Measurements from ENCODE around the gene TOM1L2.
"Not testable (repeated sequence)": the region's sequence is repeated elsewhere in the genome, so short reads cannot be mapped to it uniquely, and the experiment has no call there.

TOM1L2 gene

GRCh38 chr17:17970699-17971430 is 1.3 kb downstream of the TOM1L2 start:
- DNase-seq (ENCODE audit: low read depth), result peak; percentile 26

DNA sequence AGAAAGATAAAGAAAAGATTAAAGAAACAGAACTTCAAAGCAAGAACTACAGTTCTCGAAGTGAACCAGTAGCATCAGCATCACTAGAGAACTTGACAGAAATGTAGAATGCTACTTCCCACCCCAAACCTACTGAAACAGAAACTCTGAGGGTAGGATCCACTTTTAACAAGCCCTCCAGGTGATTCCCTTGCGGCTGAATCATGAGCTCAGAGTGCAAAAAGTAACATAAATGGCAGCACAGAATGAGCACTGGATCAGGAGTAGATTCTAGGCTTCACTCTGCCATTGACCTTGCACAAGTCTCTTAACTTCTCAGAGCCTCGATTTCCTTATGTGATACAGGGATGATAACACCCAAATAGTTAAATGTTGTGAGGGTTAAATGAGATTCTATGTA is 5.8 kb downstream of the TOM1L2 start:
- no peak for DNase-seq (ENCODE audit: low read depth)

DNA sequence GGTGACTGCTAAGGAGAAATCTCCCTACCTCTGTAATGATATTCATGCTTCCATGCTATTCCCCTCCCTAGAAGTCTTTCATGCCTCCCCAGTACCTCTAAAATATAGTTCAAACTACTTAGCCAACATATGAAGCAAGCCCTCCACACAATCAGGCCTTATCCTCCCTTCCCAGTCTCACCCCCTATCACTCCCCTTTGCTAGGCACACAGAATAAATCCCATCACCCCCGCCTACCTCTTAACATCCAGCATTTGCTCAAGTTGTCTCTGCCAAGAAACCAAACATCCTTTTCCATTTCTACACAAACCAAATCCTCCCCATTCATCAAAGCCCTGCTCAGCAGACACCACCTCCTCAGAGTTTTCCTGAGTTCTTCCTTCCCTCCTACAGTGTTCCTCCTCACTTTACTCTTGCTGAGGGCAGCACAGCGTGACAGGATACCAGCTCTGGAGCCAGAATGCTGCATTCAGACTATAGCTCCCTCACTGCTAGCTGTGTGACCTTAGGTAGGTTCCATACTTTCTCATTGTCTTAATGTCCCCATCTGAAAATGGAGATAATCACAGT is 7.0 kb downstream of the TOM1L2 start:
- no peak for DNase-seq (ENCODE audit: low read depth)

DNA sequence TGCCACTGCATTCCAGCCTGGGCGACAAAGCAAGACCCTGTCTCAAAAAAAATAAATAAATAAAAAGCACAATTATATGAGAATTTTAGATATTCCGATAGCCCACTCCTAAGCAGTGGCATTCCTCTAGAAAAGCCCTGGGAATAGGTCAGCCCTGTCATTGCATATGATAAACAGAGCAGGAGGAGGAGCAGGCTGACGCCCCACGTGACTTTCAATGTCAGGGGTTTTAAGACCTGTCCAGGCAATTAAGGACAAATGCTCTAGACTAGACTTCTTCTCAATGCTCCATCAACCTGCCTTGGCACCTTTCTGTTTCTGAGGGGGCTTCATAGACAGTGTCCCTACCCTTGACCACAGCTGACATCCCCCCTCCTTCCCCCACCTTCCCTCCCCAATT is 7.5 kb downstream of the TOM1L2 start:
- no peak for DNase-seq (ENCODE audit: low read depth)

DNA sequence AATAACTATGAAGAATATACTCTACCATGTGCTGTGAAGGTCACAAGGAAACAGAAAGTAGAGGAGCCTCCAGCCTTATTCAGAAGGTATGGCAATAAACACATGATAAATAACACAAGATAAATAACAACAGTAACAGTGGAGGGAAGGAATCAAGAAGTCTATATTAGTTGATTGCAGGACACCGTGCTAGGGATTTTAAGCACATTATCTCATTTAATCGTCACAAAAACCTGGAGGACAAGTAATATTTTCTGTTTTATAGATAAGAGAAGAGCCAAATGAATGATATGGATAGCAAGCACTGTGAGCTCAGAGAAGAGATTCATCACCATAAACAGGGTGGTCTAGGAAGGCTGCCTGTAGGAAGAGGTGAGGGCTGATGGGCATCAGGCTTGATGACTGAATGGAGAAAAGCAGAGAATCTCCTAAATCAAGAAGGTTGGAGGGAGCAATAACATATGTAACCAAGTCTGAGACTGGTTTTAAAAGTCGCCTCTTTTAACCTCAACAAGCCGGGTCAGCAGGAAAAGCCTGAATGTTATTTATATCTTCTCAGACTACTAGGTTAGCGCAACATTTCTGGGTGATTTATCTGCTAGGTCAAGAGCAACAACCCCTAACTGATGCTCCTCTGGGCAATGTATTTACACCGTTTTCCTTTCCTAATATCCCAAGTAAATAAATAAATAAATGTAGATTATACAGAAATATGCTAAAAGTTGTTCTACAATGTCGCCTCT is 8.3 kb downstream of the TOM1L2 start:
- no peak for DNase-seq (ENCODE audit: low read depth)

GRCh38 chr17:17963066-17963465 is 9.1 kb downstream of the TOM1L2 start:
- no peak for DNase-seq (ENCODE audit: low read depth)

GRCh38 chr17:17960500-17961030 is 11.6 kb downstream of the TOM1L2 start:
- DNase-seq (ENCODE audit: low read depth), result no peak

DNA sequence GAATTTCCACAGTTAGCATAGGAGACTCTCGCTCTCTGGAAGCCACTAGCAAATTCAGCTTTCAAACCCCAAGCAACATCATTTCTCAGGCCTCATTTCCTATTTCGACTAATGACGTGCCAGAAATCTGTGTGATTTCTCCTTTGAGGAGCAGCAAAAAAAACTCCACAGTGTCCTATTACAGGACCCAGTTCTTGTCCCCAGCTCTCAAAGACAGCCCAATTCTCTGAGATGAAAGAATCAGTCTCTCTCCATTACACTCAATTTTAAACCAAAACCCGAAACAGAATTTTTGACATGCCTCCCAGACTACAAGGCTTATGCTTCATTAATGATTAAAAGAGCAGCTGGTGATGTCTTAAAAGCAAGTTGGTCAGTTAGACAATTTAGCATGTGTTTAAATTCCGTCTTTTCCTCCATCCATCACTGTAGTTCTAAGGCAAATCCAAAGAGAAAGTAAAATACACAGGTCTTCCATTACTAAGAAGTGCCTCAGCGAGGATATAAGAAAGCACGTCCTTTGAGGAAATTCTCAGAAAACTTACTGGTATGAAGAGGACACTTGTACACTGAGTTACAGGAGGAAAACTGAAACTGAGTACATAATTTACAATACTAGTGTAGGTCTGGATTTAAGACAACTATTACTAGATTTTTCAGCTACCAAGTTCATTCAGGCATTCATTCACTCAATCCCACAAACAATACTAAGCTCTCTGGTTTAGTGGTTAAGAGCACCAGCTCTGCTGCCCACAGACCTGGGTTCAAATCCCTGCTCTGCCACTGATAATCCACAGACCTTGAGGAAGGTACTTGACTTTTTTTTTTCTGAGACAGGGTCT is 12.5 kb downstream of the TOM1L2 start:
- peak; percentile 65 for DNase-seq (ENCODE audit: low read depth)

GRCh38 chr17:17958982-17959381 is 13.2 kb downstream of the TOM1L2 start:
- no peak for DNase-seq (ENCODE audit: low read depth)

DNA sequence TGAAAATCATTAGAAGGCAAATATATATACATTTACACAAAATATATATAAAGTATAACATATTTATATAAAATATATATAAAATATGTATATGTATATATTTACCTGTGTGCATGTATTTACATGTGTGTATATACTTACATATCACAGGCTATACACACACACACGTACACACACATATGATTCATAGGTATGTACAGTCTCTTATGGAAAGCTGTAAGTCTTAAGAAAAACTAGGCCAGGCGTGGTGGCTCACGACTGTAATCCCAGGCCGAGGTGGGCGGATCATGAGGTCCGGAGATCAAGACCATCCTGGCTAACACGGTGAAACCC is 14.7 kb downstream of the TOM1L2 start:
- no peak for DNase-seq (ENCODE audit: low read depth)

DNA sequence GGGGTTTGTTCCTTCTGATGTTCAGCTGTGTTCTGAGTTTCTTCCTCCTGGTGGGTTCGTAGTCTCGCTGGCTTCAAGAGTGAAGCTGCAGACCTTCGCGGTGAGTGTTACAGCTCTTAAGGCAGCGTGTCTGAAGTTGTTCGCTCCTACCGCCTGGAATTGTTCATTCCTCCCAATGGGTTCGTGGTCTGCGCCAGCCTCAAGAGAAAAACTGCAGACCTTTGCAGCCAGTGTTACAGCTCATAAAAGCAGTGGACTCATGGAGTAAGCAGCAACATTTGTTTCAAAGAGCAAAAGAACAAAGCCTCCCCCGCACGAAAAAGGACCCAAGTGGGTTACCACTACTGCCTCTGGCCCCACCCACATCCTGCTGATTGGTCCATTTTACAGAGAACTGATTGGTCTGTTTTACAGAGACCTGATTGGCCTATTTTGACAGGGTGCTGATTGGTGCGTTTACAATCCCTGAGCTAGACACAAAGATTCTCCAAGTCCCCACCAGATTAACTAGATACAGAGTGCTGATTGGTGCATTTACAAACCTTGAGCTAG is 16.3 kb downstream of the TOM1L2 start:
- not testable (repeated sequence) for DNase-seq (ENCODE audit: low read depth)

DNA sequence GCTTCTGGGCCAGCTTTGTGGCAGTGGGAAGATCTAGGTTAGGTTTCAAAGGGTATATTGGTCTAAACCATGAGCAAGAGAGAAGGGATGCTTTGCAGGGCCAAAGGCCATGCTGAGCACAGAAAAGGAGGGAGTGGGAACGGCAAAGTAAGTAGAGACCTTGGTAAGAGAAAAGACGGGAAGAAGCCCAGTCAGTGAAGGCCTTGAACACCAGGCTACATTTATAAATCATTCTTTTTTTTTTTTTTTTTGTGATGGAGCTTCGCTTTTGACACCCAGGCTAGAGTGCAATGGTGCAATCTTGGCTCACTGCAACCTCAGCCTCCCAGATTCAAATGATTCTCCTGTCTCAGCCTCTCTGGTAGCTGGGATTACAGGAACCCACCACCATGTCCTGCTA is 18.1 kb downstream of the TOM1L2 start:
- DNase-seq (ENCODE audit: low read depth), result no peak

GRCh38 chr17:17952691-17953090 is 19.5 kb downstream of the TOM1L2 start:
- DNase-seq (ENCODE audit: low read depth), result no peak

DNA sequence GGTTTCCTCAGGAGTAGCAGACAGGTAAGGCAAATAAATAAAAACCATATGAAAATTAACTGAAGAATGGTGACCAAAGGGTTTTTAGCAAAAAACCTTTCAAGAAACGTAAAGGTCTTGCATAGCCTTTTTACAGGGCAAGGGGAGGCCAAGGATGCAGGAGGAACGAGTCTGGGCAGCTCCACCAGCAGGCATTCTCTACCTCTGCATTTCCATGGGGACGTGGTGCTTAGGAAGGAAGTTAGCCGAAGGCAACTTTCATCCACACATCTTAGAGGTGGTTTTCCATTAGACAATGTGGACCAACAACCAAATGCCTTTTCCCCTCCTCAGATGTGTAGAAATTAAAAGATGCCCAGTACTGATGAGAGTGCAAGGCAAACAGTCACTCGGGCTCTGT is 20.7 kb downstream of the TOM1L2 start:
- DNase-seq (ENCODE audit: low read depth), result no peak

GRCh38 chr17:17950806-17951205 is 21.4 kb downstream of the TOM1L2 start:
- DNase-seq (ENCODE audit: low read depth), result no peak

DNA sequence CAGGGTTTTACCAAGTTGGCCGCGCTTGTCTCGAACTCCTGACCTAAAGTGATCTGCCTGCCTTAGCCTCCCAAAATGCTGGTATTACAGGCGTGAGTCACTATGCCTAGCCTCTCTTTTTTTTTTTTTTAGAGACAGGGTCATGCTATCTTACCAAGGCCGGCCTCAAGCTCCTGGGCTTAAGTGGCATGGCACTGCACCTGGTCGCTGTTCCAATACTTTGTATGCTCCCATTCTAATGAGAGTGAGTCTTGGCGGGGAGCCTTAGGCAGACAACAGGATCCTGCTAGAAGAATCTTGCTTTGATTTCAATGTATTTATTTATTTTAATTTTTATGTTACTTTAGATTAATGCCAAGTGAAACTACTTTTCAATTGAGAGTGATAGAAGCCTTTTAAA is 21.9 kb downstream of the TOM1L2 start:
- DNase-seq (ENCODE audit: low read depth), result no peak

GRCh38 chr17:17947966-17948365 is 24.2 kb downstream of the TOM1L2 start:
- DNase-seq (ENCODE audit: low read depth), result peak; percentile 72

DNA sequence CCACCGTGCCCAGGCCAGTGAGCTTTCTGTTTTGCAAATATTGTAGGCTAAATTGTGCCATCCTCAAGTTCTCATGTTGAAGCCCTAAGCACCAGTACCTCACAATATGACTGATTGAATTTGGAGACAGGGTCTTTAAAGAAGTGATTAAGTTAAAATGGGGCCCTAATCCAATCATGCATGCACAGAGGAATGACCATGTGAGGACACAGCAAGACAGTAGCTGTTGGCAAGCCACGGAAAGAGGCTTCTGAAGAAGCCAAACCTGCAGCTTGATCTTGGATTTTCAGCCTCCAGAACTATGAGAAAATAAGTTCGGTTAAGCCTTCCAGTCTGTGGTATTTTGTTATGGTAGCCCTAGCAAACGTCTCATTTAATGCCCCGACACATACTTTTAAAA is 24.9 kb downstream of the TOM1L2 start:
- peak; percentile 40 for DNase-seq (ENCODE audit: low read depth)

GRCh38 chr17:17946093-17946492 is 26.1 kb downstream of the TOM1L2 start:
- DNase-seq (ENCODE audit: low read depth), result no peak

- no peak for DNase-seq (ENCODE audit: low read depth)
These were observed 27.5 kb downstream of the TOM1L2 start for GRCh38 chr17:17944743-17945142.

DNA sequence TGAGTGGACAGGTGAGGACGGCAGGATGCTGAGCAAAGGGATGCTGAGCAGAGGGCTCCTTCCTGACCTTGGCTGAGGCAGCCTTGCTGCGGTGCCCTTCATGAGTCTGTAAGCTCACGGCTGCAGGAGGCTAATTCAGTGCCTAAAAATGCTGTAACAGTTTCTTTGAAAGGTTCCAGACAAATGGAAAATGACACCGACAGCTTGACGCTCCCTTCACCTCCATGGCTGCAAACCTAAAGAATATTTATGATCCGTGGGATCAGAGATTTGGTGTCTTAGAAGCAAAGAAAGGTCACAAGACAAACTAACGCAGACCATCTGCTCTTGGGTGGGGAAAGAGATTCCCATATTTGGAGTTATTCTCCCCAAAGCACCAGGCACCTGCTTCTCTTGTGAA is 28.0 kb downstream of the TOM1L2 start:
- DNase-seq (ENCODE audit: low read depth), result no peak
